Measurements from ENCODE around the gene FZD1. TPM values are rescaled to one million over a fixed set of nuclear protein-coding genes. Genes with fewer than 3 reads are reported as not detected.

The FZD1 gene
- 9.7 TPM for total RNA-seq

DNA sequence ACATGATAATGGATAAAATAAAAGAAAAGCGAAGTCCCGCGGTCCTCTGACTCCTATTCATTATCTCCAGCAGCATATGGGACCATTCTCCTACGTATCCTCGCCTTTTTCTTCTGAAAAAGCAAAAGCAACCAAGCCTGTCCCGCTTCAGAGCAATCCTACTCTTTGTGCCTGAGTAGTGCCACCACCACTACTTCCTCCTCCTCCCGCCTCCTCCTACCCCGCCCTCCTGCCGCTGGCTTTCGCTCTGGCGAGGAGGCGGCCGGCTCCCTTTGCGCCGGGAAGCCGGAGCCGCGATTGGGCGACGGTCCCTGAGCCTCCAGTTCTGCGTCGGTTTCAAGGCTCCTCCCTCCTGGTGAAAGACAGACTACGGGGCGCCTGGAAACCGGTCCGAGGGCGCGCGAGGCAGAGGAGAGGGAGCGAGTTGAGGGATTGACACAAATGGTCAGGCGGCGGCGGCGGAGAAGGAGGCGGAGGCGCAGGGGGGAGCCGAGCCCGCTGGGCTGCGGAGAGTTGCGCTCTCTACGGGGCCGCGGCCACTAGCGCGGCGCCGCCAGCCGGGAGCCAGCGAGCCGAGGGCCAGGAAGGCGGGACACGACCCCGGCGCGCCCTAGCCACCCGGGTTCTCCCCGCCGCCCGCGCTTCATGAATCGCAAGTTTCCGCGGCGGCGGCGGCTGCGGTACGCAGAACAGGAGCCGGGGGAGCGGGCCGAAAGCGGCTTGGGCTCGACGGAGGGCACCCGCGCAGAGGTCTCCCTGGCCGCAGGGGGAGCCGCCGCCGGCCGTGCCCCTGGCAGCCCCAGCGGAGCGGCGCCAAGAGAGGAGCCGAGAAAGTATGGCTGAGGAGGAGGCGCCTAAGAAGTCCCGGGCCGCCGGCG, at the start of gene FZD1:
Gene FZD1 (plus strand): TSS at position 388 of the 878 bp plus-strand sequence. CDS start 448 bp downstream, at position 836.

Data from parietal lobe (tissue), 1 donor.